ENCODE results near the gene RNF217. TPM values are rescaled to one million over a fixed set of nuclear protein-coding genes. Genes with fewer than 3 reads are reported as not detected.
"Not testable (repeated sequence)": the region's sequence is repeated elsewhere in the genome, so short reads cannot be mapped to it uniquely, and the experiment has no call there.

RNF217 gene
- total RNA-seq, 1 experiment from 2014 or later: 7.0 TPM

- no peak for DNase-seq (ENCODE audit: low spot score)
Observed at GRCh38 chr6:124962639-124963415, 590 bp downstream of the RNF217 start.

GRCh38 chr6:124963416-124963785, 1.2 kb downstream of the RNF217 start:
- DNase-seq (ENCODE audit: low spot score): peak; percentile 35

GRCh38 chr6:124963831-124964763, 1.9 kb downstream of the RNF217 start:
- DNase-seq (ENCODE audit: low spot score): no peak

GRCh38 chr6:124964764-124965105, 2.5 kb downstream of the RNF217 start:
- no peak for DNase-seq (ENCODE audit: low spot score)

GRCh38 chr6:124965424-124965850, 3.2 kb downstream of the RNF217 start:
- DNase-seq (ENCODE audit: low spot score): not testable (repeated sequence)

GRCh38 chr6:124967444-124967843, 5.2 kb downstream of the RNF217 start:
- no peak for DNase-seq (ENCODE audit: low spot score)

- DNase-seq (ENCODE audit: low spot score): no peak
Observed at GRCh38 chr6:124968401-124968800, 6.2 kb downstream of the RNF217 start.

- DNase-seq (ENCODE audit: low spot score): no peak
Observed at GRCh38 chr6:124970243-124970642, 8.0 kb downstream of the RNF217 start.

GRCh38 chr6:124970763-124971162, 8.5 kb downstream of the RNF217 start:
- no peak for DNase-seq (ENCODE audit: low spot score)

GRCh38 chr6:124973780-124974179, 11.5 kb downstream of the RNF217 start:
- DNase-seq (ENCODE audit: low spot score): no peak

GRCh38 chr6:124974771-124975377, 12.6 kb downstream of the RNF217 start:
- no peak for DNase-seq (ENCODE audit: low spot score)

- no peak for DNase-seq (ENCODE audit: low spot score)
Observed at GRCh38 chr6:124977067-124977908, 15.1 kb downstream of the RNF217 start.

- no peak for DNase-seq (ENCODE audit: low spot score)
Observed at GRCh38 chr6:124978451-124979293, 16.4 kb downstream of the RNF217 start.

GRCh38 chr6:124979294-124979678, 17.0 kb downstream of the RNF217 start:
- DNase-seq (ENCODE audit: low spot score): no peak

- DNase-seq (ENCODE audit: low spot score): no peak
Observed at GRCh38 chr6:124982669-124983068, 20.4 kb downstream of the RNF217 start.

- DNase-seq (ENCODE audit: low spot score): no peak
Observed at GRCh38 chr6:124983383-124984083, 21.3 kb downstream of the RNF217 start.

GRCh38 chr6:124984668-124985338, 22.6 kb downstream of the RNF217 start:
- peak; percentile 10 for DNase-seq (ENCODE audit: low spot score)

- DNase-seq (ENCODE audit: low spot score): no peak
Observed at GRCh38 chr6:124986164-124986563, 23.9 kb downstream of the RNF217 start.

GRCh38 chr6:124987291-124987690, 25.1 kb downstream of the RNF217 start:
- no peak for DNase-seq (ENCODE audit: low spot score)

Measured in H4 (cell line).